HG03280 (cell line): ENCODE data around the gene STX16.
"Not testable (repeated sequence)": the region's sequence is repeated elsewhere in the genome, so short reads cannot be mapped to it uniquely, and the experiment has no call there.

Experiments
- ATAC-seq: cut with Tn5 transposase; IDR thresholded peaks from one replicate; pipeline ENCODE4 v1.9.1; 2021; ENCODE audit warnings: mild to moderate bottlenecking, moderate library complexity; ENCODE audit not compliant: unreplicated experiment

STX16 gene

DNA sequence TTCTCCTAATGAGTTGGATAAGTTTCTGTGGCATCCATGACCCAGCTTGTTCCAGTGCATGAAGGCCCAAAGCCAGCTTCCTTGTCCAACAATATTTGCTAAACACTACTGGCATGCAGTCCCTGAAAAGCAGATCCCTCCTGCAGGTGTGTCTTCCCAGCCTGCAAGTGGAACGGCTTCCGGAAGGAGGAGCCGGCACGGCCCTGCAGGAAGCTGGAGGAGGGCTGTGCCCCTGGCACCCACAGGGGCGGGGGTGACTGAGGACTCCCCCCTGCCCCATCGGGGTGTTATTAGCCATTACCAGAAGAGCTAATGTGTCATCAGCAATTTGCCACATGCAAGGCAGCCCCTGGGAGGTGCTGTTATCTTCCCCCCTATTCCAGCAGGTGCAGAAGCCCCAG lies 68.9 kb downstream of the STX16 start:
- ATAC-seq = no peak

DNA sequence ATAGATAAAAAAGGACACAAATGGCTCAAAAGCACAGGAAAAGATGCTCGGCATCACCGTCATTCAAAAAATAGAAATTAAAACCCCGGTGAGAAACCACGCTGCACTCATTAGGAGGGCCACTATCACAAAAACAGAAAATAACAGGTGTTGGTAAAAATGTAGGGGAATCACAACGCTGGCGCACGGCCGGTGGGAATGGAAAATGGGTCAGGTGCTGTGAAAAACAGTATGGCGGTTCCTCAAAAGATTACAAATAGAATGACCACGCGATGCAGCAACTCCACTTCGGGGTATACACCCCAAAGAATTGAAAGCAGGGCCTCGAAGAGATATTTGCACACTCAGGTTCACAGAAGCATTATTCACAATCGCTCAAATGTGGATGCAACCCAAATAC lies 69.8 kb downstream of the STX16 start:
- no peak for ATAC-seq

DNA sequence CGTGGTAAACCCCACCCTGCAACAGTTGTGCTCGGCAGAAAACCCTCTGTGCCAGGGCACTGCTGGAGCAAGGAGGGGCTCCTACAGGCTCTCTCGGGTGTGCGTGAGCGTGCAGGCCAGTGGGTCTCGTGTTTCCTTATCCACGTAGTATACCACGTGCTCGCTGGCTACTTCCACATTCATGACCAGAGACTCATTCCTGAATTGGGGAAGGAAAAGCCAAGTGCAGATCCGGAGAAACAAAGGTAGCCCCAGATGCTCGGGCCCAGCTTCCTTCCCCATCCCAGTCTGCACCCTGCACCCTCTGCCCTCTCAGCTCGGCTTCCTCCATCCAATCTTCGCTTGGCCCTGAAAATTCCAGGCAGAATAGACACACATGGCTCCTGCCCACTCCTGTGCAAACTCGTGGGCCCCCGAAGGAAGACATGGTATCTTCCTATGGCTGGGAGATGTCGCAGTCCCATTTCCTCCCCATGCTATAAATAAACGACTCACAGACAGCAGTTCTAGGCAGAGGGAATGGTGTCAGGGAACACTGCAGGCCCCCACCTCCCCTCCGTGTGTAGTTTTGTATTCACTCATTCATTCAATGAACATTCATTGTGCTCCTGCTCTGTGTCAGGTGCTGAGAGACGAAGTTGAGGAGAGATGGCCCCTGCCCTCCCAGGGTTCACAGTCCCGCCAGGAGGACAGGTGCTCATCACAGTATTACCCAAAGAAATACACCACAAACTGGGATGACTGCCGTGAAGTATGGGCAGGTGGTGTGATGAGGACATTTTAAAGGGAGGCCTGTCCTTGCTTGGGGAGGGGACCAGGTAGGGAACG lies 71.1 kb downstream of the STX16 start:
- ATAC-seq = no peak

DNA sequence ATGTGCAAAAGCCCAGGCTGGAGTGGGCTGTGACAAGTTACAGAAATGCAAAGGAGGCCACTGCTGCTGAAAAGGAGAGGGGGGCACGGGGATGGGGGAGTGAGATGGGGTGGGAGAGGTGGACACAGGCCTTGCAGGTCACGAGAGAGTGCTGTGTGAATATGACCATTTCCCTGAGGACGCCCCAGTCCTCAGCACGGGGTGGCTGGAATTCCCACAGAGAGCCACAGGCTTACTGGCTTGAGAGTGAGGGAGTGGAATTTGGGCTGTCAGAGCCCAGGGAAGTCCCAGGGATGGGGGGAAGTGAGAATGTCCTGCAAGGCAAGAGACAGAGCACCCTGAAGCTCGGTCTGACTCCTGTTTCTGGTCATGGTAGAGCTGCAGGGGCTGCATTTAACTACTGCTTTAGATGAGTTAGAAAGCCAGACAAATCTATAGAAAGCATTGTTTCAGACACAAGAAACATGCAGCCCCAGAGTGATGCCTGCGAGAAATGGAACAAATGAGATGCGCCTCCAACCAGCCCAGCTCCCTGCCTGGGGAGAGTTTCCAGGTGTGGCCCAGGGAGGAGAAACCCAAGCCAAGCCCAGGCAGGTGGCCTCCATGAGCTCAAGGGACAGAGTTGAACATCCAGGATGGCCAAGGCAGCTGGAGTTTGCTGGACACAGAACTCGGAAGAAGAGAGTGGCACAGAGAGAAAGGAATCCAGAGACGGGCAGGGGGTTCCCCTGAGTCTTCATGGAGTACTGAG lies 72.0 kb downstream of the STX16 start:
- ATAC-seq = no peak

DNA sequence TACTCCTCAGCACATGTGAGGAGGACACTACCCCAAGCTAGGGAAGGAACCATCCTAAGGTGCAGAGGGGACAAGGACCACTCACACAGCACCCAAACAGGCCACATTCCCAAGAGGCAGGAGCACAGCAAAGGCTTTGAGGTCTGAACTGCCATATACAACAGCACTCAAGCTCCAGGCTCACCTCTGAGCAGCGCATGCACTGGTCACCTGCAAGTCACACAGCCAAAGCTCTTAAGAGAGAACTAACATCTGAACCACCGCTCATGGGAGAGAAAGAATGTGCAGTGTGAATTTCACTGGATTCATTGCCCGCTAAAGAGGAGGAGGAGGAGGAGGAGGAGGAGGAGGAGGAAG lies 72.5 kb downstream of the STX16 start:
- ATAC-seq = no peak

DNA sequence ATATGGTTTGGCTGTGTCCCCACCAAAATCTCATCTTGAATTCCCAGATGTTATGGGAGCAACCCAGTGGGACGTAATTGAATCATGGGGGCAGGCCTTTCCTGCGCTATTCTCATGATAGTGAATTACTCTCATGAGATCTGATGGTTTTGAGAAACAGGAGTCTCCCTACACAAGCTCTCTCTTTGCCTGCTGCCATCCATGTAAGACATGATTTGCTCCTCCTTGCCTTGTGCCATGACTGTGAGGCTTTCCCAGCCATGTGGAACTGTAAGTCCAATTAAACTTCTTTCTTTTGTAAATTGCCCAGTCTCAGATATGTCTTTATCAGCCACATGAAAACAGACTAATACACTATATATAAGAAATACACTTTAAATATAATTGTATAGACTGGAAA lies 75.1 kb downstream of the STX16 start:
- not testable (repeated sequence) for ATAC-seq
